Adrenal gland (tissue), 12 donors: Measurements from ENCODE around the gene CACNG7. TPM values are rescaled to one million over a fixed set of nuclear protein-coding genes. Genes with fewer than 3 reads are reported as not detected.

Experiments used
- DNase-seq, 7 donors: peaks; one replicate each; pipeline ENCODE4 v3.0.0-alpha.2; 2019 to 2020
- H3K27ac ChIP-seq, 5 donors: fragments of 200-600 bp; sonication (generic) in 4 of 5; 1 replicate in 3 of 5; 2 replicates in 2 of 5; pipeline versions ENCODE4 v1.5.1 to v1.8.0; 2016 to 2020; ENCODE audit warnings: mild to moderate bottlenecking in 1 of 5
- H3K27me3 ChIP-seq: fragments of 200-600 bp; 2 replicates; pipeline ENCODE4 v1.8.0; 2021
- H3K36me3 ChIP-seq, 2 donors: fragments of 200-600 bp; replicated peaks in 1 of 2; 1 replicate in 1 of 2; 2 replicates in 1 of 2; pipeline versions ENCODE4 v1.5.1 to v1.8.0; 2018 to 2022
- H3K4me1 ChIP-seq, 2 donors: fragments of 200-600 bp; replicated peaks in 1 of 2; 1 replicate in 1 of 2; 2 replicates in 1 of 2; pipeline versions ENCODE4 v1.5.1 to v1.8.0; 2018 to 2021
- H3K4me3 ChIP-seq, 4 donors: fragments of 200-600 bp; sonication (generic) in 3 of 4; one replicate each; pipeline ENCODE4 v1.5.1; 2016 to 2018
- H3K9me3 ChIP-seq, 3 donors: fragments of 200-600 bp; sonication (generic) in 1 of 3; replicated peaks in 1 of 3; 1 replicate in 2 of 3; 2 replicates in 1 of 3; pipeline versions ENCODE4 v1.5.1 to v1.8.0; 2016 to 2021
- CTCF ChIP-seq, 6 experiments: fragments of 450-650 bp in 4 of 6; fragments of 200-600 bp in 2 of 6; sonication (generic) in 1 of 6; IDR thresholded peaks; 1 replicate in 5 of 6; 2 replicates in 1 of 6; pipeline versions ENCODE4 v1.5.1 to v1.8.0; 2016 to 2021; ENCODE audit warnings: antibody characterized with exemption in 6 of 6, mild to moderate bottlenecking in 2 of 6, moderate library complexity in 1 of 6
- POLR2A ChIP-seq, 2 donors: fragments of 450-650 bp; IDR thresholded peaks; one replicate each; pipeline ENCODE4 v1.6.1; 2017; ENCODE audit warnings: antibody characterized with exemption in 2 of 2, mild to moderate bottlenecking in 2 of 2, moderate library complexity in 1 of 2
- WGBS, 4 donors: extraction: QIAGEN DNeasy Blood & Tissue Kit in 2 of 4; methylation state at CpG; one replicate each; pipeline versions ENCODE4 v1.1.5 to v1.1.7; 2013 to 2017; 5-methylcytosine and 5-hydroxymethylcytosine counted together
- intact Hi-C, 2 donors: fragments of 100-400 bp; cut with DNase I; formaldehyde crosslinking; loops; one replicate each; pipeline versions ENCODE4 v1.14.1 to v1.15.0; 2022 to 2023
- polyA plus RNA-seq, 3 donors: library from polyadenylated mRNA; stranded (reverse); fragments of 200-250 nt in 2 of 3; fragments of 350-450 nt in 1 of 3; fragmentation: Illumina TruSeq in 1 of 3; extraction: RNeasy Lipid Tissue Mini Kit (QIAGEN cat#74804) in 1 of 3; gene quantifications; one replicate each; pipeline ENCODE4 v1.2.3, GENCODE V29; 2013 to 2014
- total RNA-seq, 9 donors: library from RNA; depleted of rRNA in 4 of 9; stranded (reverse); fragments of >200 nt in 4 of 9; fragments of 120-200 nt in 1 of 9; fragmentation: NEBNext Ultra II Directional in 1 of 9; extraction: Animal tissue kit (Norgen Biotek cat#: 25700) in 1 of 9; gene quantifications; one replicate each; pipeline versions ENCODE4 v1.1.0 to v1.2.4, GENCODE V29; 2013 to 2023
- donor health status: healthy with polysubstance abuse.
- donor health status: Bipolar disorder and iron deficiency.
- donor health status: DM: yes; HTN: yes; CAD: no.
- donor health status: DM: no; HTN: no; CAD: no.
- donor health status: DM: no; HTN: no; CAD: no.
- donor health status: DM: yes; HTN: yes; CAD: no.

Gene CACNG7
- total and polyA plus RNA-seq, 12 donors: 0.09 to 1.4 (median 0.13) TPM; not detected in 7

- no peak overlapping the region for H3K27ac ChIP-seq
- H3K27me3 ChIP-seq: peaks cover 46% of the 10 kb centered on the region
- 52 to 80% (median 70%) methylated on average over 5 to 18 of the region's 18 CpGs for WGBS, 4 donors
- no peak overlapping the region for H3K4me3 ChIP-seq
- H3K9me3 ChIP-seq: no peaks in the 10 kb centered on the region
- no peaks in the 10 kb centered on the region for H3K36me3 ChIP-seq
- no peaks in the 10 kb centered on the region for H3K4me1 ChIP-seq
- no peak for DNase-seq
- intact Hi-C loops: no loop called here
- peak in 1 of 6 experiments; percentile 5 for TF ChIP-seq CTCF (IDR thresholded peaks at IDR 0.05)
- TF ChIP-seq POLR2A (IDR thresholded peaks at IDR 0.05): no peak
These were observed 3.6 kb downstream of the CACNG7 start for GRCh38 chr19:53912653-53913052.

GRCh38 chr19:53915000-53915399 lies 5.9 kb downstream of the CACNG7 start:
- 55 to 59% (median 56%) methylated on average over 8 of the region's 8 CpGs for WGBS, 4 donors
- DNase-seq: no peak
- peaks cover 27% of the 10 kb centered on the region for H3K27me3 ChIP-seq
- no peaks in the 10 kb centered on the region for H3K4me1 ChIP-seq
- TF ChIP-seq CTCF (IDR thresholded peaks at IDR 0.05) (no peak), POLR2A (IDR thresholded peaks at IDR 0.05) (no peak)
- intact Hi-C loops: no loop called here
- H3K27ac ChIP-seq: no peak overlapping the region
- H3K36me3 ChIP-seq: no peaks in the 10 kb centered on the region
- no peaks in the 10 kb centered on the region for H3K9me3 ChIP-seq
- H3K4me3 ChIP-seq: no peak overlapping the region

GRCh38 chr19:53916004-53916403 lies 6.9 kb downstream of the CACNG7 start:
- peaks cover 18% of the 10 kb centered on the region for H3K27me3 ChIP-seq
- H3K36me3 ChIP-seq: no peaks in the 10 kb centered on the region
- H3K4me3 ChIP-seq: no peak overlapping the region
- TF ChIP-seq POLR2A (IDR thresholded peaks at IDR 0.05): no peak
- TF ChIP-seq CTCF (IDR thresholded peaks at IDR 0.05): no peak
- no peaks in the 10 kb centered on the region for H3K9me3 ChIP-seq
- no peak overlapping the region for H3K27ac ChIP-seq
- 71 to 78% (median 75%) methylated on average over 6 of the region's 6 CpGs for WGBS, 4 donors
- H3K4me1 ChIP-seq: no peaks in the 10 kb centered on the region
- intact Hi-C loops: no loop called here
- no peak for DNase-seq

- no peaks in the 10 kb centered on the region for H3K36me3 ChIP-seq
- intact Hi-C loops: no loop called here
- WGBS, 4 donors: 79 to 82% (median 81%) methylated on average over 7 of the region's 7 CpGs
- DNase-seq: no peak
- no peak for TF ChIP-seq CTCF (IDR thresholded peaks at IDR 0.05)
- no peak for TF ChIP-seq POLR2A (IDR thresholded peaks at IDR 0.05)
- no peak overlapping the region for H3K27ac ChIP-seq
- no peaks in the 10 kb centered on the region for H3K9me3 ChIP-seq
- H3K4me1 ChIP-seq: no peaks in the 10 kb centered on the region
- H3K27me3 ChIP-seq: peaks cover 8% of the 10 kb centered on the region
- H3K4me3 ChIP-seq: no peak overlapping the region
These were observed 8.3 kb downstream of the CACNG7 start for GRCh38 chr19:53917356-53917755.
